Activated CD4-positive, alpha-beta T cell treated with anti-CD3 and anti-CD28 coated beads, Interleukin-10, Interleukin-2, amounts not matched to agents 100 ng/mL and 50 ng/mL, durations not matched to agents 16 hours and 8 hours (primary cell): ENCODE measurements around the gene SPAG17.
A peak's percentile ranks its signal among the peaks of the same experiment; 100 is the strongest.

Source experiments
- DNase-seq: peaks from one replicate; pipeline ENCODE4 v3.0.0-alpha.2; 2020

SPAG17 gene

GRCh38 chr1:118159569-118159968 lies 25.5 kb downstream of the SPAG17 start:
- no peak for DNase-seq

DNA sequence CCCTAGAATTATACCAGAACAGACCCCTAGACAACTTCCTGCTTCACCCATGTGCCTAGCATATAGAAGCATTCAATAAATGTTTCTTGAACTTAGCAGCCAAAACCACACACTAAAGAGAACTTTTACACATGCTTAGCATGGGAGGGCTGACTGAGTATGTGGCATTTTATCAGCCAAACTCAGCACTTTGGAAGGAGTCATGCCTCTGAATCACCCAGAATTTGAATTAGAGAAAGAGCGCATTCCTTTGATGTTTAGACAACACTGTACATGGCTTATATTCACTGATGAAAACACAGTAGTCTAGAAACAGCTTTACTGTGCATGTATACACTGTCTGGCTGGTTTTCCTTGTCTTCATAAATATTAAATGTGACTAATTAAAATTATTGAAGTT lies 26.1 kb downstream of the SPAG17 start:
- DNase-seq = no peak

GRCh38 chr1:118157506-118157905 lies 27.5 kb downstream of the SPAG17 start:
- DNase-seq = no peak

DNA sequence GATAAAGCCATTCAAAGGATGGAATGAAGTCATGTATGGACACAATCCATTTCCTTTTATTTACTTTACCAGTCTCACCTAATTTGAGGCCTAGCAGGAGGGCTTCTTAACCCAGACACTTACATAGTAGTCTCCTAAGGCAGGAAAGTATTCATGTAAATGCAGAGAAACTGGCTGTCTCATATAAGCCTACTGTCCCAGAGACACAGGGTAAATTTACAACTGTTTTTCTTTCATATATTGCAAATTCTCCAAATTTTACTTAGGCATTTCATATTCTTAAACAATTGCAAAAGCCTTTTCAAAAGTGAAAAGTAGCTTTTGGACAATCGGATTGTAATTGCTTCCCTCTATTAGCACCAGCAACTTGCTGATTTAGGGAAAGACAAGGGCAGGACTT lies 29.9 kb downstream of the SPAG17 start:
- DNase-seq = no peak

DNA sequence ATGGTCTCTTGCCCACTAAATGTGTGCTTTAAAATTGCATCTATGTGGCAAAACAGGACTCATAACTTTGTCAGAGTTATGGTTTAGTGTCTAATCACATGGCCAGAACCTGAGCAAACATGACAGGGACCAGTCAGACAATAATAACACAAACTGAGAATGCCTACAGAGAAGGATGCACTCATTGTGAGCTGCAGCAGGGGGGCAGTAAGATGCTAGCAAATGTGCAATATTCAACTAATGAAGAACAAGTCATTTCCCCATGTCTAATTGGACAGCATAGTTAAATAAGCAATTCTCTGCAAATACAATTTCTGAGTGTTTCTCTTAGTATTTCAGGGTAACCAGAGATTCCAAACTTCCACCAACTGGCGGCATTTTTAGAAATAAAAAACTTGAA lies 30.8 kb downstream of the SPAG17 start:
- no peak for DNase-seq

DNA sequence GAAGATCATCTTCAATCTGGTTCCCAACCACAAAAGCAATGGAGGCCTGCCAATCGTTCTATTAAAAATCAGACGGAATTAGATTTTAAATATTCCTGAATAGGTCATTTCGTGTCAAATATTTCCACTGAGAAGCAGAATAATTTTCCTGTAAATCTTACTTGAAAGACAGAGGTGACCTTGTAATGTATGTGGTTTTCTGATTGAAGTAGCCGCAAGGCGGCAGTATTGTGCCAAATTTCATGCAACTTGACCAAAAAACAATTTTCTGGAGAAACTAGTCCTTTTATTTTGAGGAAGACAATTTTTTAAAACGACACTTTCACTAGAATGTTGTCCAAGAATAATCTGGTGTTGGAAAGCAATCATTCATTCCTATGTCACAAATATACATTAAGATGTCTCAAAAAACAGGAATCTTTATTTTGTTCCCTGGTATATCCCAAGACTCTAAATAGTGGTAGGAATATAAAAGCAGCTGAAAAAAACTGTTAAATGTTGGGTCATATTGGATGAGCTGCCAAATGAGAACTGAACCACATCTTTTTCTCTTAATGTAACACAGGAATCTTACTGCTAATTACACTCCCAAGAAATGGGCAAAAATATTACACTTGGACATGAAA lies 33.6 kb downstream of the SPAG17 start:
- DNase-seq = peak; percentile 56

DNA sequence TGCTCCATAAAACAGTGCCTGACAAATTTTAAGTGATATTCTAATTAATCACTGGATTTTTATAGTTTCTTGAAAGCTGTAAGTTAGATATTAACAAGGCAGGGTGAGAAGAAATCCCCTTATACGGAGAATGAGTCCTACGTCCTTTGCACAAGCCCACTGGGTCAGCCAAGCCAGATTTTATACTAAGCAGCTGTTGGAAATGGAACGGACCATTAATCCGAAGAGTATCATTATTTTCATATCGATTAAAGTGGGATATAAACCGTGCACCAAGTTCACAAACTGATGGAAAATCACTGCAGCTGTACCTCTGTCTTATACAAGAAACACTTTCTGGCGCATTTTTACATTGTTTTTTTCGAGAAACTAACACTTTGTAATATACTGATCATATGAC lies 35.2 kb downstream of the SPAG17 start:
- no peak for DNase-seq

- no peak for DNase-seq
Observed at GRCh38 chr1:118148034-118148433, 37.0 kb downstream of the SPAG17 start.

- DNase-seq = no peak
Observed at GRCh38 chr1:118147522-118147921, 37.5 kb downstream of the SPAG17 start.

GRCh38 chr1:118145721-118146120 lies 39.3 kb downstream of the SPAG17 start:
- DNase-seq = no peak

- no peak for DNase-seq
Observed at GRCh38 chr1:118144684-118145083, 40.3 kb downstream of the SPAG17 start.

DNA sequence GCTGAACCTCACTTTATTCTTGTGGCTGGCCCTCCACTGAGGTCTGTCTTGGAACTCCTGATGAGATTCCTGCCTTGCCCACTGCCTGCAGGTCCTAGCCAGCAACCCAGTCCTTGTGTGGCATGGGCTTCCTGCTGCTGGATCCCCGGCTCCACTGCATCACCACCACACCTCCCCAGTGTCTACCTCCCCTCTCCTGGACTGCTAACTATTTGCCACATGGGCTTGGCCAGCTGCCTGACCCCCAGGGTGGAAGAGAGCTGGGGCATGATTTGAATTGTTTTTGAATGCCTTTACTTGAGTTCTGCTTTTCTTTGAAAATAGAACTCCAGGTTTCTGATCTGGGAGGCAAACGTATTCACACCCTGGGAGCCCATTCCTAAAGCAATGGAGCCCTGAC lies 41.2 kb downstream of the SPAG17 start:
- DNase-seq = no peak

- no peak for DNase-seq
Observed at GRCh38 chr1:118143121-118143520, 41.9 kb downstream of the SPAG17 start.

DNA sequence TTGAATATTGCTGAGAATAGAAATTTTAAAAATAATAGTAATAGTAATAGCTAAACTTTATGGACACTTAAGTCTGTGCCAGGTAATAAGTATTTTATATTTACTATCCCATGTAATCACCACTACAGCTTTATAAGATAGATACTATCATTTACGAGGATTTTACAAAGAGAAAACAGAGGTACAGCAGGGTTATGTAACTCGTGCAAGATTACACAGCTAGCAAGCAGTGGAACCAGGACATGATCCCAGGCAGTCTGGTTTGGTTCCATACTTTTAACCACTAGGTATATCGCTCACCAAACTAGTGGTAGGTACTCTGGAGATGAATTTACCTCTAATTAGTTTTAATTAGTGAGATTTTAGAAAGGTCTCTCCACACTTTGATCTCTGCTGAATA lies 42.5 kb downstream of the SPAG17 start:
- no peak for DNase-seq

DNA sequence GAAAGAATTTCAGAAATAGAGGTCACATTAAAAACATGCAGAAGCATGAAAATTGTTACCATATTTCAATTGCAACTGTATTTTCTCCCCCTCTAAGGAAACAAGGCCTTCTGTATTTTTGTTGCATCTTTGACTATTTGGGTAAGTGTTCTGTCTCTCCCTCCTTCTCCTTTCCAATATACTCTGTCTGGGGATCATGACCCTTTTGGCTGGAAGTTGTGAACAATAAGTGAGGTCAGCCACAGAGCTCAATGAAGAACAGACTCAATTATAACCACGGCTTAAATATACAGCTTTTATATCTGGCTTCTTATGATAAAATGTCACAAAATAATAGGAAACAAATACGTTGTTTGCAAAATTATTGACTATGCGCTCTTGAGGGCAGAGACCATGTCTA lies 47.1 kb downstream of the SPAG17 start:
- DNase-seq = no peak

GRCh38 chr1:118136187-118136941 lies 48.7 kb downstream of the SPAG17 start:
- peak; percentile 72 for DNase-seq

- DNase-seq = no peak
Observed at GRCh38 chr1:118132000-118132399, 53.0 kb downstream of the SPAG17 start.

GRCh38 chr1:118128761-118129160 lies 56.3 kb downstream of the SPAG17 start:
- no peak for DNase-seq

DNA sequence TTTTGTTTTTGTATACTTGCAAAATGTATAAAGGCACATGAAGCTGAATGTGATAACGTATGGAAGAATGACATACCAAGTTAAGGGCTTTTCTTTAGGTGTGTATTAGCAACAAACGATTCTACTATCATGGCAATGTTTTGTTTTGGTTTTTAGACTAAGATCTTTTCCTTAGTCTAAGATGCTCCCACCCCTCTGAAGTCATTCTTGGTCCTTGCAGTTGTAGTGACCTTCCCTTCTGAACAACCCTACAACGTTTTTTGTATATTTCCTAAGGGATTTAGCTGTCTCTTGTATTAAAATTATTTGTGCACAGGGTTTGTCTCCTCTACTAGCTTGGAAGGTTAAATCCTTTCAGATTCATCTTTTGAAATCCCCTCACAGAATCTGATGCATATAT lies 61.0 kb downstream of the SPAG17 start:
- no peak for DNase-seq

- no peak for DNase-seq
Observed at GRCh38 chr1:118123116-118123839, 61.8 kb downstream of the SPAG17 start.

DNA sequence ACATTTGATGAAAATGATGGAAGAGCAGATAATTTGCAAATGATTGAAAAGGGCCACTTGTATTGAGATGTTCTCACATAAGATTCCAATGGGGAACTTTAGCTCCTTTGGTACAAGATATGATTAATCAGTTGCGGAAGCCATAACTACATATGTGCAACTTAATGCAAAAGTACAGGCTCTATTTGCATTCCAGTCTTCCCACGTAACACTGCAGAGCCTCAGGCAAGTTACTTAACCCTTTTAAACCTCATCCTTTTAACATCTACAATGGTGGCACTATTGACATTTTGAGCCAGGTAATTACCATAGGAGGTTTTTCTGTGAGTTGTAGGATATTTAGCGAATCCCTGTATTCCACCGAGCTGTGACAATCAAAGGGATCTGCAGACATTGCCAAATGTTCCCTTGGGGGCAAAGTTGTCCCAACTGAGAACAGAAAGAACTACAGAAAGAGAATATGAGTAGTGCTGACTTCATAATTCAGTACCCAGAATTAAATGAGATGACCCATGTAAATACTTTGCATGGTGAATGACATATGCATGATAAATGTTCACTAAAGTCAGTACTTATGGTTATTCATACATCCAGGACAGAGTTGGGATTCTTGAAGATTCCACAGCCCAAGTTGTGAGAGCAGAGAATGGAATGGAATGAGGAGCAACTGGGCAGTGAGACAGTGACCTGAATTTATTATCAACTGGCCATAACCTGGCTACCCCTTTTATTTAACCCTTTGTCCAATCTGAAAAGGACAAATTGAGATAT lies 62.6 kb downstream of the SPAG17 start:
- no peak for DNase-seq

DNA sequence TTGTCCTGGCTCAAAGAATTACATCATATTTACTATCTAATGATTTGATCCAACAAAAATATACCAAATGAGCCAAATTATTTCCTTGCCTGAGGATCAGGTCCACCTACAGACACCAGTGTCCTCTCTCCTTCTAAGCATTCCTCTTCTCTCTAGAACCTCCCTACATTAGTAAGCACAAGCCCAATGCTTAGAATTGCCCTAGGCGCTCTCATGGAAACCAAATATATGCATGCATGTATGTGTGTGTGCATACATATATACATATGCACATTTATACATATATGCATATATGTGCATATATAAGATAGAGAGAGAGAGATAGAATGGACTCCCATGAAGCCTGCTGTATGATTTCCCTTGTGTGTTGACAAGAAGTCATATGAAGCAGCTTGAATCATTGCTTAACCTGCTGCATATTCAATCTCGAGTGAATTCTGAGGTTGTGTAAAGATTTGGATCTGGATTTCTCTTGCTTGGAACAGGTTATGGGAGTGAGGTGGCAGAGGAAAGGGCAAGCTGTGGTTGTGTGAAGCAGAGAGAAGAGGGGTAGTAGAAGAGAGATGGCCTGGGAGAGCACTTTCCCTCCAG lies 66.1 kb downstream of the SPAG17 start:
- DNase-seq = no peak

- no peak for DNase-seq
Observed at GRCh38 chr1:118118469-118118868, 66.6 kb downstream of the SPAG17 start.
